Testis (tissue), 2 donors: ENCODE results near the gene CYTH2.

Experiments used
- CTCF ChIP-seq, 3 experiments: fragments of 450-650 bp in 2 of 3; fragments of 200-600 bp in 1 of 3; sonication (generic) in 1 of 3; IDR thresholded peaks; one replicate each; pipeline ENCODE4 v1.5.1; 2016 to 2019; ENCODE audit warnings: antibody characterized with exemption in 3 of 3, mild to moderate bottlenecking in 2 of 3, moderate library complexity in 1 of 3
- POLR2A ChIP-seq: fragments of 450-650 bp; IDR thresholded peaks from one replicate; pipeline ENCODE4 v1.6.1; 2017; ENCODE audit warnings: antibody characterized with exemption, mild to moderate bottlenecking, moderate library complexity

- TF ChIP-seq CTCF (IDR thresholded peaks at IDR 0.05) (no peak), POLR2A (no peak)
Observed at GRCh38 chr19:48476176-48476575, 7.0 kb downstream of the CYTH2 start.
